NCI-H1092 (cell line): ENCODE data around the gene ARHGAP21.

Experiments used
- DNase-seq: peaks from one replicate; lab custom pipeline; 2025; lab: John Stamatoyannopoulos, UW

Gene ARHGAP21

DNA sequence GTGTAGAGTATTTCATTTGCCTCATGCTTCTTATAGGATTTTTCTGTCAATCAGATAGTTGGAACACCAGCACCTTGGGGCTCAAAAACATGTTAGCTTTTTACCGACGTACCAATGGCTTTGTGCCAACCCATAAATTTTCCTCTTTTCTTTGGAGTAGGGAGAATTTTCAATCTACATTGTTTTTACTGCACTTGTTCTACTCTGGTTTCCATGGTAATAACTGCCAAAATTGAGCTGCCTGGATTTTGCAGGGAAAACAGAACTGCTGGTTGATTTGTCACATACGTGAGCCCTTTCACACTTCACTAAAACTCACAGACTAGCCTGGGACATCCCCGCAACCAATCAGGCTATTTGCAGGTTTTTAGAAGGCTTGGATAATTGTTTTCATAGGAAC is 189.7 kb downstream of the ARHGAP21 start:
- no peak for DNase-seq
